LNCaP clone FGC (cell line): ENCODE results near the gene BCAS3.
A peak's percentile ranks its signal among the peaks of the same experiment; 100 is the strongest.

Experiments
- DNase-seq: peaks from one replicate; pipeline ENCODE4 v3.0.0-alpha.2; 2011; ENCODE audit warnings: low read depth
- H3K4me3 ChIP-seq: 2 replicates; pipeline ENCODE4 v1.5.1; 2011; ENCODE audit warnings: mild to moderate bottlenecking, low read depth, low read length, control low read depth
- TF ChIP-seq, protein P1 (sequence below): IDR thresholded peaks from 2 replicates; pipeline ENCODE4 v1.5.1; 2012; ENCODE audit warnings: mild to moderate bottlenecking; ENCODE audit not compliant: control insufficient read depth, insufficient read depth; ENCODE audit errors: extremely low read depth

Gene BCAS3

DNA sequence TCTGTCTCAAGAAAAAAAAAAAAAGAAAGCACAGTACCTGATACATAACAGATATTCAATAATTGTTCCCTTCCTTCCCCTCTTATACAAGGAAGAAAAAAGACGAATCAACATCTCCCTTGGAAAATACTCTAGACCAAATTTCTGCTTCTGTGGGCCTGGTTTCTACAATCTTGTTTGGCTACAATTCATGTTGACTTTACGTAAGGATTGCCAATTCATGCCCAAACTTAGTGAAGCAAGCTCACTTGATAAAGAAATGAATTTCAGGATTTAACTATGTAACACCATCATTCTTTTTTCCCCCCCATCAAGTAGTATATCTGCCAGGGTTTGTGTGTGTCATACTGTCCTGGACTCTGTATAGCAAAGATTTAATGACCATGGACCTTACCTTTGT is 587.7 kb downstream of the BCAS3 start:
- TF ChIP-seq, protein P1, sequence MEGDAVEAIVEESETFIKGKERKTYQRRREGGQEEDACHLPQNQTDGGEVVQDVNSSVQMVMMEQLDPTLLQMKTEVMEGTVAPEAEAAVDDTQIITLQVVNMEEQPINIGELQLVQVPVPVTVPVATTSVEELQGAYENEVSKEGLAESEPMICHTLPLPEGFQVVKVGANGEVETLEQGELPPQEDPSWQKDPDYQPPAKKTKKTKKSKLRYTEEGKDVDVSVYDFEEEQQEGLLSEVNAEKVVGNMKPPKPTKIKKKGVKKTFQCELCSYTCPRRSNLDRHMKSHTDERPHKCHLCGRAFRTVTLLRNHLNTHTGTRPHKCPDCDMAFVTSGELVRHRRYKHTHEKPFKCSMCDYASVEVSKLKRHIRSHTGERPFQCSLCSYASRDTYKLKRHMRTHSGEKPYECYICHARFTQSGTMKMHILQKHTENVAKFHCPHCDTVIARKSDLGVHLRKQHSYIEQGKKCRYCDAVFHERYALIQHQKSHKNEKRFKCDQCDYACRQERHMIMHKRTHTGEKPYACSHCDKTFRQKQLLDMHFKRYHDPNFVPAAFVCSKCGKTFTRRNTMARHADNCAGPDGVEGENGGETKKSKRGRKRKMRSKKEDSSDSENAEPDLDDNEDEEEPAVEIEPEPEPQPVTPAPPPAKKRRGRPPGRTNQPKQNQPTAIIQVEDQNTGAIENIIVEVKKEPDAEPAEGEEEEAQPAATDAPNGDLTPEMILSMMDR, result no peak

DNA sequence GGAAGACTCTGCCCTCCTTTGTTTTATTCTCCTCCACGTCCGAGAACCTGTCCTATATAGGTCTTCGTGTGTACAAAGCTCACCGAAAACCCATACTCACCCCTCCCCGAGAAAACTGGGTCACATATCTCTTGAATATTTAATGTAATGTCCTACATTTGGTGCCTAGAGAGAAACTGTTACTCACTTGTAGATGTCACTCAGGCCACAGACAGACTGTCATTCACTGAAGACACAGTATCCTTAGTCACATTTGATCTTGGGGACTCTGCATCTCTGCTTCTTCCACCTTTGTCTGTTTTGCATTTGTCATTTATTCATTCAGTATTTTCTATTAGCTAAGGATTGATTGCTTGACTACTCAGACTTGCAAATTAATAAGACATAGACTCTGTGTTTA is 590.2 kb downstream of the BCAS3 start:
- H3K4me3 ChIP-seq, result no peak overlapping the region
- TF ChIP-seq, protein P1, result no peak
- no peak for DNase-seq

More for the DNA sequence above, 587.7 kb downstream of the BCAS3 start:
- H3K4me3 ChIP-seq, result no peak overlapping the region
- DNase-seq, result no peak

DNA sequence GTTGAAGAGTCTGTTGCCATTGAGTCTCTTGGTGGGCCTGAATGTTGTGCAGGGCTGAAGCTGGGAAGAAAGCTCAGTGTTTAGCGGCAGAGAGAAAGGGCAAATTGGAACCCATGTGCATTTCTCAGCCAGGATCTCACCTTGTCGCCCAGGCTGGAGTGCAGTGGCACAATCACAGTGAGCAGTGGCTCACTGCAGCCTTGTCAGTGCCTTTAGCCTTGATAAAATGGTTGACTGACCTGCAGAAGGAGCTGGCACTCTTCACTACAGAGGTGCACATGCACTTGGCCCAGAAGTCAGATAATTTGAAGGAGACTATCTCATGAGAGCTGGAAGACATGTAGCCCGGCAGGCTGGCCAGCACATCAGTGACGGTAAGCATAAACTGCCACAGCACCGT is 597.7 kb downstream of the BCAS3 start:
- no peak overlapping the region for H3K4me3 ChIP-seq
- no peak for DNase-seq
- TF ChIP-seq, protein P1, result no peak

DNA sequence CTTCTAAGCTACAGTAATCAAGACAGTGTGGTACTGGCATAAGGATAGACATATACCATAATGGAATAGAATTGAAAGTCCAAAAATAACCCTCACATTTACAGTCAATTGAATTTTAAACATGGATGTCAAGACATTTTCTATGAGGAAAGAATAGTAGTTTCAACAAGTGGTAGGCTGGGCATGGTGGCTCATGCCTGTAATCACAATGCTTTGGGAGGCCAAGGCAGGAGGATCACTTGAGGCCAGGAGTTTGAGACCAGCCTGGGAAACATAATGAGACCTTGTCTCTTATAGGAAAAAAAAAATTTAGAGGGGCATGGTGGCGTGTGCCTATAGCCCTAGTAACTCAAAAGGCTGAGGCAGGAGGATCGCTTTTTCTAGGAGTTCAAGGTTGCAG is 599.2 kb downstream of the BCAS3 start:
- H3K4me3 ChIP-seq, result no peak overlapping the region
- TF ChIP-seq, protein P1, result no peak
- no peak for DNase-seq

DNA sequence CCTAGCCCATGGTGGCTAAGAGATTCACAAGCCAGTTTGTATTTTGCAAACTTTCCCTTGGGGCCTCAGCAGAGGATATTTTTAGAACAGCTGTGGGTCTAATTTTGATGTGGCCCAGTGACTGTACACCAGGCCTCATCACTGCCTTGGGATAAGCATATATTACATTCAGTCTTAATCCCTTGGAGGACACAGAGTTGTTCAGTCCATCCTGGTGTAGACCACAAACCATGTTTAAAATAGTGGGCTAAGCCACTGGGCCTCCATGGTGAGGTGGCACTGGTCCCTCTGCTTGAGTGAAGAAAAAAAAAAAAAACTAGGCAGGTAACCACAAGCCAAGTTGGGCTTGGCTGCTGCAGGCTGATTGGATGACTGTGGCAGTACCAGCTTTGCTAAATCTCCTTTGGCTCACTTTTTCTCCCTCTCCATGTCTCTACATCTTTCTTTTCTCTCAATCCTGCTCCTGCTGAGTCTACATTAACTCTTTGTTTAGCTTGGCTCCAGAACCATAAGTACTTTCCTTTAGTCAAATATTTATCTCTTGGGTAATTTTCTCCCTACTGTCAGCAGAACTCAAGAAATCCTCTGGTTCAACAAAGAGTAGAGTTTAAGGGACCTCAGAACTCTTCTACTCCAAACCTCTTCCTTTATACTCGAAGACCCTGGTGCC is 602.0 kb downstream of the BCAS3 start:
- H3K4me3 ChIP-seq, result no peak overlapping the region
- TF ChIP-seq, protein P1, result no peak
- peak; percentile 52 for DNase-seq

DNA sequence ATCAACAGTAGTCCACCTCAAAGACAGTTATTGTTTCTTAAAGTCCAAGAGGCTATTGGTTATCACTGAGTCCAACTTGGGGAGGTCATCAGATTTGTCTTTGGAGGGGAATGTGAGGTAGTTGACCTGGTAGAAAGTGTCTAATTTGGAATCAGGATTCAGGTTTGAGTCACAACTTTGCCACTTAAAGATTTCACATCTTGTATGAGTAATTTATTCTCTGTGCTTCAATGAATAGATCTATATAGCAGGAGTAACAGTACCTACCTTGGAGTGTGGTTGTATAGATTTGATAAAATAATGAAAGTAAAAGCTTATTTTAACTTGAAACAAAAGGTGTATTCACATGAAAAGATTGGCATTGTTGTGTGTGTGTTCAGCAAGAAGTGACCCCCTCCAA is 602.7 kb downstream of the BCAS3 start:
- H3K4me3 ChIP-seq, result no peak overlapping the region
- TF ChIP-seq, protein P1, result no peak
- no peak for DNase-seq

DNA sequence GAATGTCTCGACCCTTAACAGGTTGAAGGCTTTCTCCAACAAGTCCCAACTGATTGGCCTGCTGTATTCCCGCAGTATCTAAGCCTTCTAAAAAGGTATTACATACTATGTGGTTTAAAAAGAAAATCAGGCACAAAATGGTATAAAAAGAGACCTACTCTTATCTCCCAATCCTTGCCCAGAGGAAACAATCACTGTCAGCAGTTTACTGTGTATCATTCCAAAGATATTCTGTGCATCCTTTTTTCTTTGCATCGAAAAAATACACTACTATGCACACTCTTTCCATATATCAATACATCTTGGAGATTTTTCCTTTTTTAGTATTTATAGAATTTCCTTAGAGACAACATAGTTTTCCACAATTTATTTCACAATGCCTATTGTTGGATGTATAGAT is 603.2 kb downstream of the BCAS3 start:
- TF ChIP-seq, protein P1, result no peak
- no peak for DNase-seq
- no peak overlapping the region for H3K4me3 ChIP-seq
